ENCODE measurements around the gene ALDH8A1. TPM values are rescaled to one million over a fixed set of nuclear protein-coding genes. Genes with fewer than 3 reads are reported as not detected.

Gene ALDH8A1
- total RNA-seq, 2 donors from 2014 or later = 0.53 to 0.64 TPM

- no peak for TF ChIP-seq CTCF (IDR thresholded peaks at IDR 0.05)
- Histone ChIP-seq H3K9me3 (no peaks in the 10 kb centered on the region), H3K27ac (no peak overlapping the region), H3K9ac (ENCODE audit: low read depth in 2 of 2, low read length in 2 of 2) (no peak overlapping the region), H3K36me3 (no peaks in the 10 kb centered on the region), H3K4me1 (no peaks in the 10 kb centered on the region), H3K27me3 (no peaks in the 10 kb centered on the region), H3K4me3 (no peak overlapping the region)
- intact Hi-C loops (cut with DNase I) = no loop called here
- no peak for DNase-seq
Observed at GRCh38 chr6:134934793-134935485, 15.0 kb downstream of the ALDH8A1 start.

- no peak for DNase-seq
- Histone ChIP-seq H3K9me3 (no peaks in the 10 kb centered on the region), H3K36me3 (no peaks in the 10 kb centered on the region), H3K27ac (no peak overlapping the region), H3K27me3 (no peaks in the 10 kb centered on the region), H3K4me3 (no peak overlapping the region), H3K4me1 (no peaks in the 10 kb centered on the region), H3K9ac (ENCODE audit: low read depth in 2 of 2, low read length in 2 of 2) (no peak overlapping the region)
- TF ChIP-seq CTCF (IDR thresholded peaks at IDR 0.05) = no peak
- intact Hi-C loops (cut with DNase I) = no loop called here
Observed at GRCh38 chr6:134932535-134933470, 17.1 kb downstream of the ALDH8A1 start.

- H3K4me1 ChIP-seq = no peaks in the 10 kb centered on the region
- no peaks in the 10 kb centered on the region for H3K9me3 ChIP-seq
- no peak for DNase-seq
- H3K4me3 ChIP-seq = no peak overlapping the region
- H3K27me3 ChIP-seq = no peaks in the 10 kb centered on the region
- no peak overlapping the region for H3K27ac ChIP-seq
- H3K36me3 ChIP-seq = no peaks in the 10 kb centered on the region
- no peak for TF ChIP-seq CTCF (IDR thresholded peaks at IDR 0.05)
- no peak overlapping the region for H3K9ac ChIP-seq (ENCODE audit: low read depth in 2 of 2, low read length in 2 of 2)
- intact Hi-C loops (cut with DNase I) = no loop called here
Observed at GRCh38 chr6:134932098-134932497, 17.8 kb downstream of the ALDH8A1 start.

GRCh38 chr6:134930463-134930862, 19.4 kb downstream of the ALDH8A1 start:
- H3K4me1 ChIP-seq = no peaks in the 10 kb centered on the region
- no peak overlapping the region for H3K9ac ChIP-seq (ENCODE audit: low read depth in 2 of 2, low read length in 2 of 2)
- no peak for DNase-seq
- no peaks in the 10 kb centered on the region for H3K27me3 ChIP-seq
- intact Hi-C loops (cut with DNase I) = no loop called here
- no peaks in the 10 kb centered on the region for H3K36me3 ChIP-seq
- no peak overlapping the region for H3K27ac ChIP-seq
- TF ChIP-seq CTCF (IDR thresholded peaks at IDR 0.05) = no peak
- H3K4me3 ChIP-seq = no peak overlapping the region
- no peaks in the 10 kb centered on the region for H3K9me3 ChIP-seq

GRCh38 chr6:134928151-134928900, 21.6 kb downstream of the ALDH8A1 start:
- TF ChIP-seq CTCF (IDR thresholded peaks at IDR 0.05) = no peak
- Histone ChIP-seq H3K9me3 (no peaks in the 10 kb centered on the region), H3K4me3 (no peak overlapping the region), H3K9ac (ENCODE audit: low read depth in 2 of 2, low read length in 2 of 2) (no peak overlapping the region), H3K27me3 (no peaks in the 10 kb centered on the region), H3K36me3 (no peaks in the 10 kb centered on the region), H3K4me1 (no peaks in the 10 kb centered on the region), H3K27ac (no peak overlapping the region)
- intact Hi-C loops (cut with DNase I) = no loop called here
- DNase-seq = no peak

Measured in colonic mucosa (tissue), 4 donors.